ENCODE results near the gene ETV3L. TPM values are rescaled to one million over a fixed set of nuclear protein-coding genes. Genes with fewer than 3 reads are reported as not detected.

ETV3L gene
- total RNA-seq (not detected in 2 replicates), polyA plus RNA-seq (not detected in 2 replicates)

DNA sequence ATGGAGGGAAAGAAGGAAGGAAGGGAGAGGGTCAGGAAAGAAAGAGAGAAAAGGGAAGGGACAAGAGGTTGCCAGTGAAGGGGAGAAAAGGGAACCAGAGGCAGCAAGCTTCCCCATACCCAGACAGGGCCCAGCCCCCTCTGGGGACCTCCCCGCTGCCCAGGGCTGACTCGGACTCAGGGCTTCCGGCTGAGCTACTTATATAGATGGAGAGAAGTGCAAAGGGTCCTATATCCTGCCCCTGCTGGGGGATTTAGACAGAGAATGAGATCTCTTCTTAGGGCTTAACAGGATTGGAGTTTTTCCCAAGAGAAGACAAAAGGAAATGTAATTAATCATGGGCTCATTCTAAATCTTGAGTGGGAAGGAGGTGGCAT lies at the start of gene ETV3L:
Gene ETV3L, minus strand, starts transcription at position 176 of the 377 bp plus-strand sequence. CDS start 285 bp downstream, outside the sequence.
- no peaks in the 10 kb centered on the region for H3K9me3 ChIP-seq (ENCODE audit: low read depth)
- DNase-seq (ENCODE audit: low read depth in 1 of 2, low spot score in 1 of 2) = no peak
- H3K4me3 ChIP-seq = no peak within 1 kb of the TSS
- no peaks in the 10 kb centered on the region for H3K36me3 ChIP-seq
- H3K27ac ChIP-seq = no peak within 1 kb of the TSS
- TF ChIP-seq, protein P1, sequence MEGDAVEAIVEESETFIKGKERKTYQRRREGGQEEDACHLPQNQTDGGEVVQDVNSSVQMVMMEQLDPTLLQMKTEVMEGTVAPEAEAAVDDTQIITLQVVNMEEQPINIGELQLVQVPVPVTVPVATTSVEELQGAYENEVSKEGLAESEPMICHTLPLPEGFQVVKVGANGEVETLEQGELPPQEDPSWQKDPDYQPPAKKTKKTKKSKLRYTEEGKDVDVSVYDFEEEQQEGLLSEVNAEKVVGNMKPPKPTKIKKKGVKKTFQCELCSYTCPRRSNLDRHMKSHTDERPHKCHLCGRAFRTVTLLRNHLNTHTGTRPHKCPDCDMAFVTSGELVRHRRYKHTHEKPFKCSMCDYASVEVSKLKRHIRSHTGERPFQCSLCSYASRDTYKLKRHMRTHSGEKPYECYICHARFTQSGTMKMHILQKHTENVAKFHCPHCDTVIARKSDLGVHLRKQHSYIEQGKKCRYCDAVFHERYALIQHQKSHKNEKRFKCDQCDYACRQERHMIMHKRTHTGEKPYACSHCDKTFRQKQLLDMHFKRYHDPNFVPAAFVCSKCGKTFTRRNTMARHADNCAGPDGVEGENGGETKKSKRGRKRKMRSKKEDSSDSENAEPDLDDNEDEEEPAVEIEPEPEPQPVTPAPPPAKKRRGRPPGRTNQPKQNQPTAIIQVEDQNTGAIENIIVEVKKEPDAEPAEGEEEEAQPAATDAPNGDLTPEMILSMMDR (IDR thresholded peaks at IDR 0.05; ENCODE audit: low read depth, low read length) = no peak
- no peaks in the 10 kb centered on the region for H3K4me1 ChIP-seq (ENCODE audit: low read depth)
- H3K27me3 ChIP-seq = no peaks in the 10 kb centered on the region

DNA sequence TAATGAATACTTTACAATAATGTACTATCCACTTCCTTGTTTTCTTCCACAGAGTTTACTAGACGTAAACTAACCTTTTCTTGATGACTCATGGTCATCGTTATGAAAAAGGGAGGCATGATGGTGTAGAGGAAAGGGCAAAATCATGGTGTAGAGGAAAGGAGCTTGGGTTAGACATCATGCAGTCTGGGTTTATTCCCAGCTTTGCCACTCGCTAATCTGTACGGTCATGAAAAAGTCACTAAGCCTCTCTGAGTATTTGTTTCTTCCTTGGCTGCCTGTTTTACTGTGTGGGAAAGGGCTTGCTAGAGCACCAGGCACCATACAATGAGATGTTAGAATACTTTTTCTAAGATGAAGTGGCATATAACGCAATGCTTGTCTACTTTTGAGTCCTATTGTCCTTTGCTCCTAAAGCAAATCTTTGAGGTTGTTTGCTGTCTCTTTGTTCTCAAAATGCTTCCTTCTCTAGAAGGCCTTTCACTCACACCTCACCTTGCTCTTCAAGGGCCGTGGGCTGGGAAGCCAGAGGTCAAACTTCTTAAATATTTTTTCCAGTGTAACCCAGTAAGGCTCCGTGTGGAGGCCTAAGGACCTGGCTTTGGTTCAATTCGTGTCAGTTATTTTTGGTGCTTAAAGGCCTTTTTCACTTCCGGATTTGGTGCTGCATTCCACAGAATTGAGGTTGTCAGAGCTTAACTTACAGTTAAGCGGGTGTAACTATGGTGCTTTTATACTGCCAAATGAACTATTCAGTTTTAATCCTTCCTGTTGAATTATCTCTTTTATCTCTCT lies 48.5 kb upstream of the ETV3L start:
- DNase-seq (ENCODE audit: low read depth in 1 of 2, low spot score in 1 of 2) = peak in 1 of 2 donors; percentile 60
- Histone ChIP-seq H3K27ac (peak overlapping the region; percentile 45), H3K4me3 (no peak overlapping the region), H3K4me1 (ENCODE audit: low read depth) (peaks cover 36% of the 10 kb centered on the region), H3K27me3 (no peaks in the 10 kb centered on the region), H3K9me3 (ENCODE audit: low read depth) (no peaks in the 10 kb centered on the region), H3K36me3 (no peaks in the 10 kb centered on the region)
- TF ChIP-seq, protein P1 (IDR thresholded peaks at IDR 0.05; ENCODE audit: low read depth, low read length) = no peak

DNA sequence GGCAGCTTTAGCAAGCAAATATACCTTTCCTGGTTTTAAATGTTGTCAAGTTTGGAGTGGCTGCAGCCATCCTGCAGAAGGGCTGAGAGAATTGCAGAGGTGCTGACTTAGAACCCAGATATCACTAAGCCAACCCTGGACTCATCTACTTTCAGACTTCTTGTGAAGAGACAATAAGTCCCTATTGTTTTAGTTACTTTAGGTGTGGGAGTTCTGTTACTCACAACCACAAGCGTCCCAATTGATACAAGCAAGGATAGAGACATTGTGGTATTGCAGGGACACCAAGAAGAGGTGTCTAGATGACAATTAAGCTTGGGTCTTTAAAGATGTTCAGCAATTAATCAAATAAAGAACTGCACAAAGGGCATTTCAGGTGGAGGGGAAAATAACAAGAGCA lies 47.4 kb upstream of the ETV3L start:
- H3K4me1 ChIP-seq (ENCODE audit: low read depth) = peaks cover 28% of the 10 kb centered on the region
- no peaks in the 10 kb centered on the region for H3K27me3 ChIP-seq
- no peak overlapping the region for H3K4me3 ChIP-seq
- TF ChIP-seq, protein P1 (IDR thresholded peaks at IDR 0.05; ENCODE audit: low read depth, low read length) = no peak
- no peaks in the 10 kb centered on the region for H3K36me3 ChIP-seq
- no peak for DNase-seq (ENCODE audit: low read depth in 1 of 2, low spot score in 1 of 2)
- no peaks in the 10 kb centered on the region for H3K9me3 ChIP-seq (ENCODE audit: low read depth)
- H3K27ac ChIP-seq = no peak overlapping the region

DNA sequence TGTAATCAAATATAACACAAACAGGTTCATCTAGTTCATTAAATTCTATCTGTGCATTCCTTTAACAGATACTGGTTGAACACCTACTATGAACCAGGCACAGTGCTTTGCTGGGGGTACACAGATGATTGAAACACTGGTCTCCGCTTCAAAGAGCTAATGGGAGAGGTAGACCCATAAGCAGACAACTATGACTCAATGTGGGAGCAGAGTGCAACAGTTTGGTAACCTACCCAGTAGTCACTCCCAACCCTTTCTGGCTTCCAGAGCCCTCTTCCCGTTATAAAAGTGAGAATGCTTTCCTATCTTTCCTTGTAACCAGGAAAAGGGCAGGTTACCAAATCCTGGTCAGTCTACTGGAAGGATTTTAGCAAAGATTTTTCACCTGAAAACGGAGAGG lies 46.6 kb upstream of the ETV3L start:
- H3K36me3 ChIP-seq = no peaks in the 10 kb centered on the region
- TF ChIP-seq, protein P1 (IDR thresholded peaks at IDR 0.05; ENCODE audit: low read depth, low read length) = no peak
- H3K27ac ChIP-seq = no peak overlapping the region
- no peaks in the 10 kb centered on the region for H3K9me3 ChIP-seq (ENCODE audit: low read depth)
- no peaks in the 10 kb centered on the region for H3K27me3 ChIP-seq
- no peak for DNase-seq (ENCODE audit: low read depth in 1 of 2, low spot score in 1 of 2)
- H3K4me3 ChIP-seq = no peak overlapping the region
- H3K4me1 ChIP-seq (ENCODE audit: low read depth) = peaks cover 20% of the 10 kb centered on the region

DNA sequence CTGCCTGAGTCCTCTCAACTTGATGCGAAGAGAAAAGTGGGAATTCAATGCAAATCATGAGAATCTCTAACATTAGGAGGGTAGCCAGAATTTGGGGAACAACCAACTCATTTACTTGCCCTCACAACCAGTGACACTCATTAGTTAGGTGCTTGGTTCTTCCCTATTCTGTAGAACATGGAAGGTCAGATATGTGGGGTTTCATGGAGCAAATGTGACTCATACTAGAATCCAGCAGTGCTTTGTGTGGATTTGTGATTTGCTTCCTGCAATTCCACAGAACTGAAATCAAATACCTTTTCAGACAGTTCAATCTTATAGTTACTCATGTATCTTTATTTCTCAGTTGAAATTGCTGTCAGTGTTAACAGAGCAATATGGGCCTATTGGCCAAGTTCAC lies 45.5 kb upstream of the ETV3L start:
- Histone ChIP-seq H3K27ac (no peak overlapping the region), H3K9me3 (ENCODE audit: low read depth) (no peaks in the 10 kb centered on the region), H3K27me3 (no peaks in the 10 kb centered on the region), H3K36me3 (no peaks in the 10 kb centered on the region), H3K4me1 (ENCODE audit: low read depth) (peaks cover 11% of the 10 kb centered on the region), H3K4me3 (no peak overlapping the region)
- TF ChIP-seq, protein P1 (IDR thresholded peaks at IDR 0.05; ENCODE audit: low read depth, low read length) = no peak
- DNase-seq (ENCODE audit: low read depth in 1 of 2, low spot score in 1 of 2) = no peak
